Measurements from ENCODE around the gene TGFB2. TPM values are rescaled to one million over a fixed set of nuclear protein-coding genes. Genes with fewer than 3 reads are reported as not detected.

TGFB2 gene
- polyA plus RNA-seq, 4 donors: 12.8 to 17.9 (median 15.3) TPM

DNA sequence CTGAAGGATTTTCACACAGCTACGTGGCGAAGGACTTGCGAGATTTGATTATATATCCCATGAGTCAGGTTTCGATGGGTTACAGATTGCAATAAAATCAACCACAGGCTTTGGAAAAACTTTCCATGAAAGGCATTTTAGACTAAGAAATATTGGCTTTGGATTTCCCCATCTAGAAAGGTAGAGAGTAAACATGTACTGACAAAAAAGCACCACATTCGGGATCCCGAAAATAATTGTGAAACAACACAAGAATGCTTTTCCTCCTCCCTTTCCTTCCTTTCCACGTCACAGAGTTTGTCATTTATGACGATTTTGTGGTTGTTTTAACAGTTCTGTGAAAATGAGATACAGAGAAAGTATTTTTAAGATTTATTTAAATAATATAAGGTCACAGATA lies 38.5 kb downstream of the TGFB2 start:
- DNase-seq (ENCODE audit: low read depth in 4 of 4, low spot score in 3 of 4): no peak

DNA sequence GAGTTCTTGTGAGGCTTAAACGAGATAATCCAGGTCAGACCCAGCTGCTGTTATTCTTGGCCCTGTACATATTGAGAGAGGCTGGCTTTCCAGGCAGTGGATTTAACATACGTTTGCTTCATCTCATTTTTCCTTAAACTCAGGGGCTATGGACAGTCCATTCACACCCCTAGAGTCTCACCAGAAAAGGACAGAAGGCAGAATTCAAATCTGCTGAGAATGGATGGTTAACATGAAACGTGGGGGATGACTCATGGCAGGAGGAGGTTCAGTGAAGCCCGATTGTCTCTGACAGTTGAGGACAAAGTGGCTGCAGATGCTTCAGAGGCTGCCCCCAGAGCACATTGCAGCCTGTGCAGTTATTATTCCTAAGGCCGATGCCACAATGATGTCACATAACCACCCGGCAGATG lies 39.5 kb downstream of the TGFB2 start:
- DNase-seq (ENCODE audit: low read depth in 4 of 4, low spot score in 3 of 4): no peak

DNA sequence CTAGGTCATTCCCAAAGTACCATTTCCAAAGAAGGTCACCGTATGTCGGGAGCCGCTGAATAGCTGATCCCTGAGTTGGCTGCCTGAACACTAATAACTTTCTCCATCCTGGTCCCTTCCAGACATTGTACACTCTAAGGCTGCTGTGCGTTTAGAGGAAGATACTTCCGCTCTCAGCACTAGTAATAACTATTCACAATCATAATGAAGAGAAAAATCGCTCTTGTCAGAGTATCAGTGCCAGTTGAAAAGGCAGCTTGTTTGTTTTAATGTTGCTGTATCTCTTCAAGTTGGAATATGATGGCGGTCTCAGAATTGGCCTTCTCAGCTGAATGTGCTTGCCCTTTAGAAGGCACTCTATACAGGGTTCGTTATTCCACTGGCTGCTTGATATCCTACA lies 43.5 kb downstream of the TGFB2 start:
- no peak for DNase-seq (ENCODE audit: low read depth in 4 of 4, low spot score in 3 of 4)

DNA sequence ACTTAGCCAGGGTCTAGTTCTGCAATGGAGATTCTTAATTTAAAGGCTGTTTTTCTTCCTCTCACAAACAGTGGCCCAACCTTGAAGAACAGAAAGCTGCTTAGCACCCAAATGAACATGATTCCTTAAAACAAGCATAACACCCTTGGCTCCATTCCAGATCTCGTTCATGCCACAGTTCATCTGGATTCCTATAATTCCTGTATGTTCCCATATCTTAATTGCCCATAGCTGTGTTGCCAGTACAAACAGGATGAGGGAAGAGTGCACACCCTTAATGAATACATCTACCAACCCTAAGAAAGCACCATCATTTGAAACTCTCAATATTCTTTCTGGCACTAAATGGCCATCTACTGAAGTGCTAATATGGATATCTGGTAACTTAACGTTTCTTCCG lies 45.5 kb downstream of the TGFB2 start:
- no peak for DNase-seq (ENCODE audit: low read depth in 4 of 4, low spot score in 3 of 4)

DNA sequence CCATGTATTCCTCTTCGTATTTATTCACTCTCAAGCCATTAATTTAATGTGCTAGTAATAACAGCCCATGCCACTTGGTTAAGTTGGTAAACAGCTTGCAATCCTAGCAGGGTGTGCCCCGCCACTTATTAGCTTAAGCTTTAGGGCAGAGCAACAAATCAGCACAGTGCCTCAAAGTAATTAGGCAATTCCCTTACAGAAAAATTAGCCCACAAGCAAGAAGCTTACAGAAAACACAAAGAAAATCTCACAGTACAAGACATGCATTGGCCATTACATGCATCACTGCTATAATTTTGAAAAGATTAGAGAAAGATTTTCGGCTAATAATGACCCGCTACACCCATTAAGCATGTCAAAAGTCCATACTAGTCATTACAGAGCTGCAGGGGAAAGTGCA lies 47.6 kb downstream of the TGFB2 start:
- no peak for DNase-seq (ENCODE audit: low read depth in 4 of 4, low spot score in 3 of 4)

DNA sequence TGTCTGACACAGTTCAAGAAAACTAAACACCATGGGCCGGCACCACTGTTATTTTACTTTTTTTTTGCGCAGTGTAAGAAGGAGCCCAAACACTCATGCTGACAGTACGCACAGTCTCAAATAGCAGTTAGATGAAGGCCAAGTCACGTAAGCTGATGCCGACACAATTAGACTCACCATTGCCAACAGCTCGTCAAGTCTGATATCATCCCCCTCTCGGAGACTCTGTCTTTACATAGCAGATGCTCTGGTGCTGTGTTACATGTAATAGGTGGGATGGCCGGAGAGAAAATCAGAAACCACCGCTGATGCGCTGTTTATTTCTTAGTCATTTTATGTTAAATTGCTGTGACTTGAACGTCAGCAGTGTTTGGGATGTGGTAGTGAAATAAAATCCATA lies 49.3 kb downstream of the TGFB2 start:
- no peak for DNase-seq (ENCODE audit: low read depth in 4 of 4, low spot score in 3 of 4)

DNA sequence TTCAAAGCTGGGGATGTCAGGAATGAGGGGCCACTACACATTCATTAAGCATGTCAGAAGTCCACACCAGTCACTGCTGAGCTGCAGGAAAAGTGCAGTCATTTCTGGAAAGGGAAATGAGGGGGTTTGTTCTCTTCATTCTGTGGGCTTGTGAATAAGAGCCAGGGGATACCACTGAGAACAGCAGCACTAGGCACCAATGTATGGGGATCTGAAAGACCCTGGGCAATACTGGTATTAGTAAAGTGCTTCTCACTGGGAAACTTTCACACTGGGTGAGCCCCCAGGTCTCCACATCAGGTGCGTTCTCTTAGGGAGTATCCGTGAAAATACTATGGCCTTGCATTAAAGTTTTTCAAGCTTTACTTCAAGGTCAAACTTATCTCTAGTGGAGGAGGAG lies 49.9 kb downstream of the TGFB2 start:
- no peak for DNase-seq (ENCODE audit: low read depth in 4 of 4, low spot score in 3 of 4)

DNA sequence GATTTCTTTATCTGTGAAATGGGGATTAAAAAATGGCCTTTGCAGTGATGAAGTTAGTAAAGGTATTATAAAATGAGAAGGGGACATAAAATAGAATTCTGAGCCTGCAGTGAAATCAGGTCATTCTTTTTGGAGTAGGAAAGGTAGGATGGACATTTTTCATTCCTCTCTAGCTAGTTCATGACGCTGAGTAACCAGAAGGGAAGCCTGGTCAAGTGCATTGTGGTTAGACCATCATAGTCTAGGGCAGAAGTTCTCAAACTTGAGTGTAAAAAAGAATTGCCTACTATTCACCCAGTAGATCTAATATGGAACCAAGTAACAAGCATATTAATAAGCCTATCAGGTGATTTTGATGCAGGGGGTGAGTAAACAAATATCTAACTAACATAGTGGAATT lies 50.8 kb downstream of the TGFB2 start:
- DNase-seq (ENCODE audit: low read depth in 4 of 4, low spot score in 3 of 4): no peak

DNA sequence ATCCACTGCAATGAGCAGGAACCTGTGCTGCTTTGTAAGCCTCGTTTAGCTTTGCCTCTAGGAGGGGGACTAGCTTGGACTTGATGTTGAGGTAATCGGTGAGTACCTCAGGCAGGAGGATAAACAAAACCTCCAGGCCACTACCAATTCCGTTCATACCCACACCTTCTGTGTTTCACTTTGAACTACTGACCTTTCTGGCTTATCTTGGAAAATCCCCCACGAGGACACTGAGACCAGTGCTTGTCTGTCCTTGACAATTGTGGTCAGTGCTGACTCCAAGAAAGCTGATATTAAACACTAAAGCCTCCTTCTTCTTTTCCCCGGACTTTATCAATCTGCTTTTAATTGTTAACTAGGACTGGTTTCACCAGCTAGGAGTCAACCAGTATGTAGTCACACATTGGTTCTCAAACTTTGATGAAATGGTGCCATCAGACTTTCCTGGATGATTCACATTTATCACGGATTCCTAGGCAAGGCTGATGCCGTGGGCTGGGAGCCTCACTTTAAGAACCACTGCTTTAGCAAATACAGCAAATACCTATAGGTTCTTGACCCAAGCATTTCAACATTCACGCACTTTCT lies 52.7 kb downstream of the TGFB2 start:
- no peak for DNase-seq (ENCODE audit: low read depth in 4 of 4, low spot score in 3 of 4)

DNA sequence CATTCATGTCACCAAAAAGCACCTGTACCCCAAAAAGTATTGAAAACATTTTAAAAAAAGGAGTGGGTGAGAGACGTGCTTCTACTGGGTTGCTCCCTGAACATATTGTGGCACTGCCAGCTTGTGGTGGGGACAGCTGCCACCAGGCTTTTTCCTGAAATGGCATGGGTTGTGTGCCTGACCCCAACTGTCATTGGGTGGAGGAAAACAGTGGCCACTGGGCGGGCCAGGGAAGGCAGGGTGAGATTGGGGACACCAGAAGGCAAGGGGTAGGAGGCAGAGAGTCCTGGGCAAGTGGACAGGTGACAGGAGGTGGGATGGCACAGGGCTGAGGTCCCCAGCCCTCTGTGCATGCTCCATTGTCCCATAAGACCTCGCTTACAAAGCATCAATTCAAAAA lies 55.5 kb downstream of the TGFB2 start:
- DNase-seq (ENCODE audit: low read depth in 4 of 4, low spot score in 3 of 4): no peak

DNA sequence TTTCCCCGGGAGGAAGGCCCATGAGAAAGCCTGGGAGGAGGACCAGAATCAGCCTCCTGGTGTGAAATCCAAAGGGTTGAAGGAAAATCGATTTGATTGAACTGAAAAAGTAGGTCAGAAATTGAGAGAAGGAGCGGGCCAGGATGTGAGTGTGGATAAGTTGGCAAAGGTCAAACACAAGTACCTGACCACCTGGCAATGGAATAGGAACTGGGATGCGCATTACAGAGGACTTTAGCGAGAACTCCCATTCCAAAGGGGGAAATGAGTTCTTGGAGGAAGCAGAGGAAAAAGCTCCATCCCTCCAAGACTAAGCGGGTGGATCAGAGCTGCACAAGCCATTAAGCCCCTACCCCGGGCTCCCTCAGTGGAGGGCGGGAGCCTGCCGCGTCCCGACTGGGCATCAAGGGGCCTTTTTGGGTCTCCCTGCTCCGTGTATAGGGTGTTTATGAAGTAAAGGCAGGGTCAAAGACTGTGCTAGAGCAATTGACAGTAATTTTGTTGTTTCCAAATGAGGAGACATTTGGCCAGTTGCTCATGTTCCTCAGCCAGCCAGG lies 56.4 kb downstream of the TGFB2 start:
- no peak for DNase-seq (ENCODE audit: low read depth in 4 of 4, low spot score in 3 of 4)

DNA sequence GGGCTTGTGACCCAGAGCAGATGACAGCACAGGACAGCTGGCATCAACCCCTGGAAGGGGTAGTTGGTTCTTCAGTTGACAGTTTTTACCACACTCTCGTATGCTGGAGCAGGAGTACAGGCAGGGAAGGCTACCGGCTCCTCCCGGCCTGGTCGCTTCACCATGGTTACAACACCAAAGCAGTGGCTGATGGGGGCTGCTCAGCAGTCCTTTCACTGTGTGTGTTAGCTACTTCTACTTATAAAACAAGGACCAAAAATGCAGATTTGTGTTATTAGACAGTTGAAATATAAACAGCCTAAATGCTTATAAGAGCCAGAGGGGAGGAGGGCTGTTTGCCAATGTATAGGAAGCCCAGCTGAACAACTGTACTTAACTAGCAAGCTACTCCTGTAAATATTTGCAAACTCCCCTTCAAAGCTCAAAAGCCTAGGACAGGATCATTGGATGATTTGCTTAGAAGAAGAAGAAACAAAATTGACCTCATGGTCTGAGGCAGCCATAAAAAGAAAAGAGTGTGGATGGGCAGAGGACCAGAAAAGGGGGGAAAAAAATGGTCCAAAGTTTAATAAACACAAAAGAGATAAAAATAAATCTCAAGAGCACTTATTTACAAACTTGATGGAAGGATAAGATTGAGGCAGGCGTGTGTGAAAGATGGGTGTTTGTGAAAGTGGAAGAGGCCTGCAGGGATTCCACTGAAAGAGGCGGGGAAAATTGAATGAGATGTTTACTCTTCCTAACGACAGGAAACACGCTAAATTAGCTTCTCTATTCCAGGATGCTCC lies 57.1 kb downstream of the TGFB2 start:
- DNase-seq (ENCODE audit: low read depth in 4 of 4, low spot score in 3 of 4): no peak

DNA sequence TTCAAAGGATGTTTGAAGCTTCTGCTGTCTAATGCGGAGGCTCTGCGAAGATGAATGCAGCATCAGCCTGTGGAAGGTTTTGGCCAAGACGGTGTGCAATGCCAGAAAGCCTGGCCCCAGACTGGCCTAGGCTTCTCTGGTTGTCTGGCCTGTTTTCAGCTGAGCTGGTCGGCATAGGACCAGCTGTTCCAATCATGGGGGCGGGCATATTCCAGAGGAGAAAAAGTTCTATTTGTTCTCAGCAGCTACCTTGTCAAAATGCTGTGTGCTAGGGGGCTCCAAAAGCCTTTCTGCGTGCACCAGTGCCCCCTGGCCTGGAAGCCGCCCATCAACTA lies 57.6 kb downstream of the TGFB2 start:
- DNase-seq (ENCODE audit: low read depth in 4 of 4, low spot score in 3 of 4): no peak

DNA sequence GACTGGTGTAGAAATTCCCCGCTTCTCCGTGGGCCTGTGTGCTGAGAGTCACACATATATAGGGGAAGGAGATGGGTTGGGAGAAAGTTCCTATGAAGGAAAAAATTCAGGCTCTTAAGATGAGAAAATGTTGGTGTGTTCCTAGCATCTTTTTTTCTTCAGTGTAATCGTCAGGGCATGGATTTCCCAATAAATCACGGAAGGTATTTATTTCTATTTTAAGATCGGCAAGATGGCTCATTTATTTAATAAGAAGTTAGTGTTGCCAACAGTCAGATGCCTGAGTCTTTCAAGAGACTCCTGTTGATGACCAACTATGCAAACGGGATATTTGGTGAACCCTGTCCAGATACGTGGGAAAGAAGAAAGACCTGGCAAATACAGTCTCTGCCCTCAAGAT lies 58.2 kb downstream of the TGFB2 start:
- no peak for DNase-seq (ENCODE audit: low read depth in 4 of 4, low spot score in 3 of 4)

DNA sequence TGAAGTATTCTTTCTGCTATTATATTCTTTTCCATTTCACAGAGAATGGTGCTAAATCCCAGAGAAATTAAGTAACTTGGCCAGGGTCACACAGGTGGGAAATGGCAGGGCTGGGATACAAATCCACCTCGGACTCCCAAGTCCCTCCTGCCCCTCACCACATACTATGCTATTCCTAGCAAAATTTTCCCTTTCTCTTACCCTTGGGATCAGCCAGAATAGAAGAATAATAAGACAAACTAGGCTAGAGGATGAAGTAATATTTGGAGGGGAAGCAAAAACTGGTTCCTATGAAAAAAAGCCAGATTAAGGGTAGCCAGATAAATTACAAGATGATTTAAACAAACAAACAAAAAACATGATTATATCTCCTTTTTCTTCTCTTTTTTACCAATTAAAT lies 62.5 kb downstream of the TGFB2 start:
- DNase-seq (ENCODE audit: low read depth in 4 of 4, low spot score in 3 of 4): no peak

DNA sequence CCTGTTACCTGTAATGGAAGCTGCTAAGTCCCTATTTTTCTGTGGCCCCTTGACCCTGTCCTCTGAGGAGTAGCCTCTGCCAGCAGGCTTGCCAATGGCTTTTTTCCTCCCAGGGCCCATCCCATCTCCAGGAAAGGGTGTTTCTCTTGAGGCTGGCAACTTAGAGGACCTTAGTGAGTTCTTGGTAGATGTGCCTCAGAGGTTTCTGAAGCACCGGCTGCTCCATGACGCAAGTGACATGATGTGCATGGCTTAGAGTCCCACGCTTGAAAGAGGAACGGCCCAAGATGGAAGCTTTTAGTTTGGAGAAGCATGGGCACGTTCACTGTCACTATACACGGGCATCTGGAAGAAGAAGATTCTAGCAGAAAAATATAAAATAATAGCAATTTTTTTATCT lies 63.0 kb downstream of the TGFB2 start:
- no peak for DNase-seq (ENCODE audit: low read depth in 4 of 4, low spot score in 3 of 4)

DNA sequence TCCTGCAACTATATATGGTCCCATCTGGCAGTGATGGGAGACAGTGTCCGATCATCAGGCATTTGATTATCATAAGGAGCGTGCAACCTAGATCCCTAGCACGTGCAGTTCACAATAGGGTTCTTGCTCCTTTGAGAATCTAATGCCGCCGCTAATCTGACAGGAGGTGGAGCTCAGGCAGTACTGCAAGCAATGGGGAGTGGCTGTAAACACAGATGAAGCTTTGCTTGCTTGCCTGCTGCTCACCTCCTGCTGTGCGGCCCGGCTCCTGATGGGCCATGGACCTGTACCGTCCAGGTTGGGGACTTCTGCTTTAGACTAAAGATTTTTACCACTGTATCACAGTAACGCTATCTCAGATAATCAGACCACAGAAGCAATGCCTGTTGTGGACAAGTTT lies 63.8 kb downstream of the TGFB2 start:
- no peak for DNase-seq (ENCODE audit: low read depth in 4 of 4, low spot score in 3 of 4)

DNA sequence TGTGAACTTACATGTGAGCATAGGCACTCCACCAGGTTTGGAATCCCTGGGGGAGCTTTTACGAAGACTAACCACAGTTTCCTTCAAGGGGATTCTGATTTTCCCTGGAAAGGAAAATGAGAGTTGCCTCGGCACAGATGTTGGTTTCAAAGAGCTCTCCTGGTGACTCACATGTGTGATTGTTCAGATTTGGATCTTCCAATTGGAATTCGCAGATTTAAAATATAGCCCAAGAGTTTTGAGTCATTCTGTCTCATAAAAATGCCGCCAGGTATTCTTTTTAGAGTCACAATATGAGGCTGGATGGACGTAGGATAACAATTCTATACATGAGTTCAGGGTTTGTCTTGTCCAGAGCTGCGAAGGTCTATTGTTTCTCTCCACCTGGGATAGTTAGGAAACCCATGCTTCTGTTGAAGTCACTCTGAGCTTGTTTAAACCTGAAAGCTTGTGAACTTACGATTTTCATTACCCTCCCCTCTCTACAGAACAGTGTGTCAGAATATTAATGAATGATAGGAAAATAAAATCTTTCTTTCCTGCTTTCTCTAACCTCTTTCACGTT lies 64.9 kb downstream of the TGFB2 start:
- no peak for DNase-seq (ENCODE audit: low read depth in 4 of 4, low spot score in 3 of 4)

DNA sequence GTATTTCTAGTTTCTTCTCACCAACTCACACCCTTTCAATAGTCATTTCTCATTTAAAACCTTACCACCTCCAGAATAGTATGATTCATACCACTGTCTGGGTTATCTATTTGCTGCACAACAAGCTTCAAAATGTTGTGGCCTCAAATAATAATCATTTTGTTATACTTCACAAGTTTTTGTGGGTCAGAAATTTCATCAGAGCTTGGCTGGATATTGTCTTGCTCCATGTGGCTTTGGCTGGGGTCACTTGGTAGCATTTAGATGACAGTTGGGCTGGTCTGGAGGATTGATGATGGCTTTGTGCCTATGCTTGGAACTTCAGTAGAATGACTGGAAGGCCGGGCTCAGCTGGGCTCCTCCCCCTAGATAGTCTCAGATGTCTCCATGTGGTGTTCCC lies 66.0 kb downstream of the TGFB2 start:
- DNase-seq (ENCODE audit: low read depth in 4 of 4, low spot score in 3 of 4): no peak

DNA sequence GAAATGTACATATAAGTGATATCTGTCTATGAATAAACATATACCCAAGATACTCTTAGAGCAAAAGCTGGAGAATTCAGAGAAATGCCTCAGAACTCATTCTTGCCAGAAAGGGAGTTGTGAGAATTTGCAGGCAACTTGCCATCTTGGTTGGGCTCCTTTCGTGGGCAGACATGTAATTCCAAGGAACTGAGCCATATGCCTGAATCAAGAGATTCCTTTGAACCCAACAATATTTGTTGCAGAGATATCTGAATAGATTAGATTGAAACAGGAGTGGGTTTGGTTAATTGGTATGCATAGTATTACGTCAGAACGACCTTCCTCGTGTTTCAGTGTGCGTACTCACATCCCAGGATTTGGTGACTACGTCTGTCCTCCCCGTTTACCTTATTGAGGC lies 67.0 kb downstream of the TGFB2 start:
- DNase-seq (ENCODE audit: low read depth in 4 of 4, low spot score in 3 of 4): no peak

DNA sequence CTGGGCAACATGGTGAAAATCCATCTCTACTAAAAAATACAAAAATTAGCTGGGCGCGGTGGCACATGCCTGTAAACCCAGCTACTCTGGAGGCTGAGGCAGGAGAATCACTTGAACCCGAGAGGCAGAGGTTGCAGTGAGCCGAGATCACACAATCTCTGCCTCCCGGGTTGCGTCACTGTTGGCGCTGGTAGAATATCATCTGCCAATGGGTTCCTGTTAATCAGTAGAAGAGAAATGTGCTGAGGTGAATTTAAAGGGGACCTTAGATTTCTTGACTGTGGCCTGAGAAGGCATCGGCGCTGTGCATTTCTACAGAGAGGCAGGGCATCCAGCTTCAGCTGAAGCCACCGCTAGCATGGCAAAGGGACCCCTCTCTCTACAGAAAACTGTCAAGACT lies 68.0 kb downstream of the TGFB2 start:
- no peak for DNase-seq (ENCODE audit: low read depth in 4 of 4, low spot score in 3 of 4)

DNA sequence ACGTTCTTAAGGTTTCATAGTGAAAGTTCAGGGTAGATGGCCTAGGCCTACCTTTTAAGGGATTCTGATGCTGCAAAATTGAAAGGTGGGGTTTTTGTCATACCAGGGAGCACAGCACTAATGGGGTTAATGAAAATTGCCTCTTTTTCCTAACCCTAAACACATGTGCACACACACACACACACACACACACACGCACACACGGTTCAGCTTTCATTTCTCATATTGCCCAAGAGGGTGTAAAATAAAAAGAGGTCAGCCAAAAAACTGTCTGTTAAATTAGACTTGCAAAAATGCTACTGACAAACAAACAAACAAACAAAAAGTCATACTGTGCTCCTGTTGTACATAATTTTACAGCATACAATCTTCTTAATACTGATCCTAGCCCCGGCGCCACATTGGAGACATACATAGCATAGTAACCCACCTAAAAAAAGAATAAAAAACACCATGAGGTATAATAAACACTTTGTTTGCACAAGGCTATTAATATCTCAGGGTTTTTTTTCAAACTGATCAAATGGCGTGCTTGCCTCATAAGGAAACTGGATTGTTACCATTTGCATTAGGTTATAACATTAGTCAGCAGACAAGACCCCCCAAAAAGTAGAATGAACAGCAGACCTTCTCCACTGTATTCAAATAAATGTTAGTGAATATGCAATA lies 69.1 kb downstream of the TGFB2 start:
- no peak for DNase-seq (ENCODE audit: low read depth in 4 of 4, low spot score in 3 of 4)
